CD14-positive monocyte (primary cell): ENCODE data around the gene CLIC1. TPM values are rescaled to one million over a fixed set of nuclear protein-coding genes. Genes with fewer than 3 reads are reported as not detected.
A peak's percentile ranks its signal among the peaks of the same experiment; 100 is the strongest.

Experiments
- DNase-seq, 3 donors: peaks; one replicate each; pipeline ENCODE4 v3.0.0-alpha.2; 2011 to 2022
- H2AFZ ChIP-seq: 2 replicates; pipeline ENCODE4 v1.6.0; 2012; ENCODE audit warnings: mild to moderate bottlenecking, low read depth, low read length, inconsistent platforms; ENCODE audit not compliant: insufficient read depth, poor library complexity, severe bottlenecking
- H3K27ac ChIP-seq, 2 donors: 1 replicate in 1 of 2; 2 replicates in 1 of 2; pipeline ENCODE4 v1.5.1; 2012 to 2013; ENCODE audit warnings: low read length in 2 of 2, control low read depth in 1 of 2, inconsistent platforms in 1 of 2, low read depth in 1 of 2, mild to moderate bottlenecking in 1 of 2
- H3K27me3 ChIP-seq, 2 donors: one replicate each; pipeline versions ENCODE4 v1.6.0 to v1.6.1; 2011 to 2013; ENCODE audit warnings: low read length in 2 of 2; ENCODE audit not compliant: control insufficient read depth in 2 of 2, insufficient read depth in 2 of 2
- H3K36me3 ChIP-seq, 2 donors: replicated peaks in 1 of 2; 1 replicate in 1 of 2; 2 replicates in 1 of 2; pipeline versions ENCODE4 v1.5.1 to v1.6.1; 2012 to 2013; ENCODE audit warnings: low read length in 2 of 2, control low read depth in 1 of 2, inconsistent platforms in 1 of 2, mild to moderate bottlenecking in 1 of 2; ENCODE audit not compliant: insufficient read depth in 2 of 2, control insufficient read depth in 1 of 2
- H3K4me1 ChIP-seq, 2 donors: 1 replicate in 1 of 2; 2 replicates in 1 of 2; pipeline versions ENCODE4 v1.5.1 to v1.6.1; 2012 to 2013; ENCODE audit warnings: low read length in 2 of 2, control low read depth in 1 of 2, inconsistent platforms in 1 of 2, mild to moderate bottlenecking in 1 of 2, moderate library complexity in 1 of 2; ENCODE audit not compliant: insufficient read depth in 2 of 2, control insufficient read depth in 1 of 2
- H3K4me2 ChIP-seq: replicated peaks from 2 replicates; pipeline ENCODE3; 2012; ENCODE audit warnings: low read length, moderate library complexity, mild to moderate bottlenecking; ENCODE audit not compliant: poor library complexity, severe bottlenecking; ENCODE audit errors: extremely low read depth
- H3K4me3 ChIP-seq, 3 experiments: fragments of 200-600 bp in 1 of 3; sonication (generic) in 1 of 3; replicated peaks in 1 of 3; 1 replicate in 2 of 3; 2 replicates in 1 of 3; pipeline ENCODE4 v1.5.1; 2011 to 2013; ENCODE audit warnings: low read length in 3 of 3, mild to moderate bottlenecking in 3 of 3, control low read depth in 2 of 3, low read depth in 2 of 3, inconsistent platforms in 1 of 3, moderate library complexity in 1 of 3
- H3K79me2 ChIP-seq: 2 replicates; pipeline ENCODE4 v1.6.0; 2012; ENCODE audit warnings: mild to moderate bottlenecking, control low read depth, inconsistent platforms, low read length, moderate library complexity; ENCODE audit not compliant: insufficient read depth
- H3K9ac ChIP-seq: 2 replicates; pipeline ENCODE4 v1.6.0; 2017; ENCODE audit warnings: low read length, mild to moderate bottlenecking; ENCODE audit not compliant: insufficient read depth, poor library complexity, severe bottlenecking
- H3K9me3 ChIP-seq, 2 donors: replicated peaks in 1 of 2; 1 replicate in 1 of 2; 2 replicates in 1 of 2; pipeline versions ENCODE4 v1.5.1 to v1.6.1; 2012 to 2013; ENCODE audit warnings: low read length in 2 of 2, control low read depth in 1 of 2; ENCODE audit not compliant: control insufficient read depth in 1 of 2, insufficient read depth in 1 of 2
- H4K20me1 ChIP-seq: 2 replicates; pipeline ENCODE4 v1.6.0; 2012; ENCODE audit warnings: mild to moderate bottlenecking, low read length, control low read depth, moderate library complexity; ENCODE audit not compliant: insufficient read depth
- H3K27ac Mint-ChIP-seq, 7 donors: one replicate each; pipeline ENCODE4 v1.8.0; 2020; ENCODE audit warnings: mild to moderate bottlenecking in 7 of 7, mixed read lengths in 7 of 7, moderate library complexity in 6 of 7, inconsistent platforms in 2 of 7
- H3K27me3 Mint-ChIP-seq, 3 donors: one replicate each; pipeline ENCODE4 v1.8.0; 2021 to 2022; ENCODE audit warnings: low read depth in 3 of 3, mild to moderate bottlenecking in 3 of 3, mixed read lengths in 3 of 3, moderate library complexity in 3 of 3, inconsistent platforms in 1 of 3
- H3K36me3 Mint-ChIP-seq, 2 donors: one replicate each; pipeline ENCODE4 v1.8.0; 2020; ENCODE audit warnings: mixed read lengths in 2 of 2, inconsistent platforms in 1 of 2, mild to moderate bottlenecking in 1 of 2
- H3K4me1 Mint-ChIP-seq: one replicate; pipeline ENCODE4 v1.8.0; 2020; ENCODE audit warnings: mild to moderate bottlenecking, mixed read lengths
- H3K4me3 Mint-ChIP-seq, 2 donors: one replicate each; pipeline ENCODE4 v1.8.0; 2020; ENCODE audit warnings: mild to moderate bottlenecking in 2 of 2, mixed read lengths in 2 of 2, moderate library complexity in 1 of 2
- H3K9me3 Mint-ChIP-seq, 7 donors: one replicate each; pipeline ENCODE4 v1.8.0; 2020 to 2022; ENCODE audit warnings: mixed read lengths in 7 of 7, mild to moderate bottlenecking in 6 of 7, moderate library complexity in 6 of 7, inconsistent platforms in 2 of 7
- CTCF ChIP-seq: fragments of 200-600 bp; IDR thresholded peaks from one replicate; pipeline ENCODE4 v1.8.0; 2022; ENCODE audit warnings: antibody characterized with exemption, mild to moderate bottlenecking
- WGBS: methylation state at CpG from one replicate; pipeline ENCODE4 v1.1.5; 2013; ENCODE audit warnings: missing lambda C conversion rate; ENCODE audit not compliant: insufficient coverage; 5-methylcytosine and 5-hydroxymethylcytosine counted together
- intact Hi-C, 2 donors: fragments of 100-400 bp; cut with micrococcal nuclease; formaldehyde crosslinking; loops; one replicate each; pipeline versions ENCODE4 v1.15.0 to v1.15.1; 2023
- polyA plus RNA-seq, 3 donors: library from polyadenylated mRNA; depleted of rRNA in 1 of 3; unstranded in 2 of 3; stranded (reverse) in 1 of 3; fragments of 300-500 nt in 2 of 3; fragments of >200 nt in 1 of 3; fragmentation: Illumina TruSeq in 2 of 3; gene quantifications; 1 replicate in 2 of 3; 2 replicates in 1 of 3; pipeline ENCODE4 v1.2.3, GENCODE V29; 2012 to 2021

CLIC1 gene
- polyA plus RNA-seq, 3 donors = 676 to 1,304 (median 1,196) TPM

- H3K4me3 Mint-ChIP-seq = no peak overlapping the region
- Histone ChIP-seq H3K79me2 (no peaks in the 10 kb centered on the region), H3K27me3 (no peaks in the 10 kb centered on the region), H3K9me3 (no peaks in the 10 kb centered on the region), H4K20me1 (no peaks in the 10 kb centered on the region), H3K4me1 (no peaks in the 10 kb centered on the region), H3K4me2 (no peak overlapping the region), H2AFZ (no peak overlapping the region), H3K36me3 (peaks cover 2 to 15% of the 10 kb centered on the region in 2 donors), H3K9ac (no peak overlapping the region), H3K27ac (no peak overlapping the region), H3K4me3 (no peak overlapping the region)
- H3K4me1 Mint-ChIP-seq = no peaks in the 10 kb centered on the region
- peak overlapping the region in 1 of 7 donors; percentile 50 for H3K27ac Mint-ChIP-seq
- DNase-seq = no peak
- no peaks in the 10 kb centered on the region for H3K9me3 Mint-ChIP-seq
- H3K36me3 Mint-ChIP-seq = peaks cover 18 to 21% of the 10 kb centered on the region in 2 donors
- intact Hi-C loops = loop anchor here in 1 of 2 donors (5.0 kb wide), 1 partner anchor 43 kb away; no protein-coding TSS in a partner anchor
- no peak for TF ChIP-seq CTCF
- 100% methylated on average over 4 of the region's 8 CpGs for whole genome bisulfite sequencing
- no peaks in the 10 kb centered on the region for H3K27me3 Mint-ChIP-seq
Observed at GRCh38 chr6:31749301-31750036, 13.1 kb upstream of the CLIC1 start.

- H3K36me3 Mint-ChIP-seq = peaks cover 26 to 31% of the 10 kb centered on the region in 2 donors
- H3K4me2 ChIP-seq = no peak overlapping the region
- no peak overlapping the region for H3K4me3 Mint-ChIP-seq
- no peaks in the 10 kb centered on the region for H3K9me3 ChIP-seq
- no peaks in the 10 kb centered on the region for H3K9me3 Mint-ChIP-seq
- no peak for DNase-seq
- TF ChIP-seq CTCF = no peak
- intact Hi-C loops = no loop called here
- no peak overlapping the region for H3K4me3 ChIP-seq
- H3K27ac ChIP-seq = no peak overlapping the region
- H3K27me3 ChIP-seq = no peaks in the 10 kb centered on the region
- peak overlapping the region in 3 of 7 donors; percentile 15 to 67 (median 26) for H3K27ac Mint-ChIP-seq
- H3K4me1 ChIP-seq = peaks cover 13 to 22% of the 10 kb centered on the region in 2 donors
- H3K9ac ChIP-seq = no peak overlapping the region
- no CpG with 5 or more reads among the region's 1 CpG for WGBS
- no peak overlapping the region for H2AFZ ChIP-seq
- peaks cover under 1 to 25% of the 10 kb centered on the region in 2 donors for H3K36me3 ChIP-seq
- peaks cover 0 to 2% (median 0%) of the 10 kb centered on the region in 3 donors for H3K27me3 Mint-ChIP-seq
- peaks cover 19% of the 10 kb centered on the region for H3K79me2 ChIP-seq
- no peaks in the 10 kb centered on the region for H4K20me1 ChIP-seq
- H3K4me1 Mint-ChIP-seq = peaks cover 21% of the 10 kb centered on the region
Observed at GRCh38 chr6:31744422-31744821, 8.1 kb upstream of the CLIC1 start.
